GM12874 (cell line): ENCODE results near the gene ZBTB37.

Experiments
- CTCF ChIP-seq: IDR thresholded peaks from 2 replicates; pipeline ENCODE4 v1.5.1; 2011; ENCODE audit warnings: low read depth, mild to moderate bottlenecking, control low read depth, low read length, moderate library complexity; ENCODE audit not compliant: insufficient read depth

The ZBTB37 gene

GRCh38 chr1:173867753-173868265 is 371 bp upstream of the ZBTB37 start, which contains the start of gene GAS5:
Gene GAS5, minus strand, starts transcription at chr1:173867989.
- TF ChIP-seq CTCF: no peak

- no peak for TF ChIP-seq CTCF
These were observed 810 bp downstream of the ZBTB37 start for GRCh38 chr1:173869021-173869359.

- TF ChIP-seq CTCF: no peak
These were observed 2.3 kb downstream of the ZBTB37 start for GRCh38 chr1:173870252-173871075.

- no peak for TF ChIP-seq CTCF
These were observed 2.9 kb downstream of the ZBTB37 start for GRCh38 chr1:173871091-173871490.

GRCh38 chr1:173871500-173871899 is 3.3 kb downstream of the ZBTB37 start:
- no peak for TF ChIP-seq CTCF

- TF ChIP-seq CTCF: no peak
These were observed 8.6 kb downstream of the ZBTB37 start for GRCh38 chr1:173876732-173877131.

- TF ChIP-seq CTCF: no peak
These were observed 10.1 kb downstream of the ZBTB37 start for GRCh38 chr1:173878251-173878650.
